GM12891 (cell line): Measurements from ENCODE around the gene ARL8A.

Experiments
- POLR2A ChIP-seq: IDR thresholded peaks from 2 replicates; pipeline ENCODE4 v1.6.1; 2011; ENCODE audit warnings: low read depth, low read length, control low read depth
- POLR2AphosphoS5 ChIP-seq: IDR thresholded peaks from 2 replicates; pipeline ENCODE4 v1.6.1; 2011; ENCODE audit warnings: low read depth, low read length, control low read depth
- POU2F2 ChIP-seq: IDR thresholded peaks from 2 replicates; pipeline ENCODE4 v1.6.1; 2011; ENCODE audit warnings: low read depth, mild to moderate bottlenecking, control low read depth, low read length, moderate library complexity
- TAF1 ChIP-seq: IDR thresholded peaks from 2 replicates; pipeline ENCODE4 v1.6.1; 2011; ENCODE audit warnings: low read depth, low read length, control low read depth

DNA sequence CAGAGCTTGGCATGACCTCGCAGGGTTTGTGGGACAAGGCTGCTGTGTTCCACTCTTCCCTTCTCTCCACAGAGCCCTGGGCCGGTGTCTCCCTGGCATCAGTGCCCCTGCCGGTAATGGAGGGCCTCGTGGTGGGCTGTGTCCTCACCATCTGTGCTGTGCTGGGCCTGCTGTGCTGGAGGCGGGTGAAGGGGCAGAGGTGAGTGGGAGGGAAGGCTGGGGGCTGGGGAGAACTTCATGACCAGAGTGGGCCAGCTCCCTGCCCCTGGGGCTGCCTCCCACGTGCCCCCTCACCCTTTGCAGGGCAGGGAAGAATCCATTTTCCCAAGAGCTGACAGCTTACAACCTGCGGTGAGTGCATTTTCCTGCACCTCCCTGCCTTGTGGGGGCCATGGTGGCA is 37.0 kb upstream of the ARL8A start:
- no peak for TF ChIP-seq POLR2A
- TF ChIP-seq POLR2AphosphoS5: no peak
- no peak for TF ChIP-seq POU2F2
- no peak for TF ChIP-seq TAF1
